CD14-positive monocyte (primary cell): Measurements from ENCODE around the gene OCEL1. TPM values are rescaled to one million over a fixed set of nuclear protein-coding genes. Genes with fewer than 3 reads are reported as not detected.

Experiments used
- DNase-seq, 3 donors: peaks; one replicate each; pipeline ENCODE4 v3.0.0-alpha.2; 2011 to 2022
- H2AFZ ChIP-seq: 2 replicates; pipeline ENCODE4 v1.6.0; 2012; ENCODE audit warnings: mild to moderate bottlenecking, low read depth, low read length, inconsistent platforms; ENCODE audit not compliant: insufficient read depth, poor library complexity, severe bottlenecking
- H3K27ac ChIP-seq, 2 donors: 1 replicate in 1 of 2; 2 replicates in 1 of 2; pipeline ENCODE4 v1.5.1; 2012 to 2013; ENCODE audit warnings: low read length in 2 of 2, control low read depth in 1 of 2, inconsistent platforms in 1 of 2, low read depth in 1 of 2, mild to moderate bottlenecking in 1 of 2
- H3K27me3 ChIP-seq, 2 donors: one replicate each; pipeline versions ENCODE4 v1.6.0 to v1.6.1; 2011 to 2013; ENCODE audit warnings: low read length in 2 of 2; ENCODE audit not compliant: control insufficient read depth in 2 of 2, insufficient read depth in 2 of 2
- H3K36me3 ChIP-seq, 2 donors: replicated peaks in 1 of 2; 1 replicate in 1 of 2; 2 replicates in 1 of 2; pipeline versions ENCODE4 v1.5.1 to v1.6.1; 2012 to 2013; ENCODE audit warnings: low read length in 2 of 2, control low read depth in 1 of 2, inconsistent platforms in 1 of 2, mild to moderate bottlenecking in 1 of 2; ENCODE audit not compliant: insufficient read depth in 2 of 2, control insufficient read depth in 1 of 2
- H3K4me1 ChIP-seq, 2 donors: 1 replicate in 1 of 2; 2 replicates in 1 of 2; pipeline versions ENCODE4 v1.5.1 to v1.6.1; 2012 to 2013; ENCODE audit warnings: low read length in 2 of 2, control low read depth in 1 of 2, inconsistent platforms in 1 of 2, mild to moderate bottlenecking in 1 of 2, moderate library complexity in 1 of 2; ENCODE audit not compliant: insufficient read depth in 2 of 2, control insufficient read depth in 1 of 2
- H3K4me2 ChIP-seq: replicated peaks from 2 replicates; pipeline ENCODE3; 2012; ENCODE audit warnings: low read length, moderate library complexity, mild to moderate bottlenecking; ENCODE audit not compliant: poor library complexity, severe bottlenecking; ENCODE audit errors: extremely low read depth
- H3K4me3 ChIP-seq, 3 experiments: fragments of 200-600 bp in 1 of 3; sonication (generic) in 1 of 3; replicated peaks in 1 of 3; 1 replicate in 2 of 3; 2 replicates in 1 of 3; pipeline ENCODE4 v1.5.1; 2011 to 2013; ENCODE audit warnings: low read length in 3 of 3, mild to moderate bottlenecking in 3 of 3, control low read depth in 2 of 3, low read depth in 2 of 3, inconsistent platforms in 1 of 3, moderate library complexity in 1 of 3
- H3K79me2 ChIP-seq: 2 replicates; pipeline ENCODE4 v1.6.0; 2012; ENCODE audit warnings: mild to moderate bottlenecking, control low read depth, inconsistent platforms, low read length, moderate library complexity; ENCODE audit not compliant: insufficient read depth
- H3K9ac ChIP-seq: 2 replicates; pipeline ENCODE4 v1.6.0; 2017; ENCODE audit warnings: low read length, mild to moderate bottlenecking; ENCODE audit not compliant: insufficient read depth, poor library complexity, severe bottlenecking
- H3K9me3 ChIP-seq, 2 donors: replicated peaks in 1 of 2; 1 replicate in 1 of 2; 2 replicates in 1 of 2; pipeline versions ENCODE4 v1.5.1 to v1.6.1; 2012 to 2013; ENCODE audit warnings: low read length in 2 of 2, control low read depth in 1 of 2; ENCODE audit not compliant: control insufficient read depth in 1 of 2, insufficient read depth in 1 of 2
- H4K20me1 ChIP-seq: 2 replicates; pipeline ENCODE4 v1.6.0; 2012; ENCODE audit warnings: mild to moderate bottlenecking, low read length, control low read depth, moderate library complexity; ENCODE audit not compliant: insufficient read depth
- H3K27ac Mint-ChIP-seq, 7 donors: one replicate each; pipeline ENCODE4 v1.8.0; 2020; ENCODE audit warnings: mild to moderate bottlenecking in 7 of 7, mixed read lengths in 7 of 7, moderate library complexity in 6 of 7, inconsistent platforms in 2 of 7
- H3K27me3 Mint-ChIP-seq, 3 donors: one replicate each; pipeline ENCODE4 v1.8.0; 2021 to 2022; ENCODE audit warnings: low read depth in 3 of 3, mild to moderate bottlenecking in 3 of 3, mixed read lengths in 3 of 3, moderate library complexity in 3 of 3, inconsistent platforms in 1 of 3
- H3K36me3 Mint-ChIP-seq, 2 donors: one replicate each; pipeline ENCODE4 v1.8.0; 2020; ENCODE audit warnings: mixed read lengths in 2 of 2, inconsistent platforms in 1 of 2, mild to moderate bottlenecking in 1 of 2
- H3K4me1 Mint-ChIP-seq: one replicate; pipeline ENCODE4 v1.8.0; 2020; ENCODE audit warnings: mild to moderate bottlenecking, mixed read lengths
- H3K4me3 Mint-ChIP-seq, 2 donors: one replicate each; pipeline ENCODE4 v1.8.0; 2020; ENCODE audit warnings: mild to moderate bottlenecking in 2 of 2, mixed read lengths in 2 of 2, moderate library complexity in 1 of 2
- H3K9me3 Mint-ChIP-seq, 7 donors: one replicate each; pipeline ENCODE4 v1.8.0; 2020 to 2022; ENCODE audit warnings: mixed read lengths in 7 of 7, mild to moderate bottlenecking in 6 of 7, moderate library complexity in 6 of 7, inconsistent platforms in 2 of 7
- CTCF ChIP-seq: fragments of 200-600 bp; IDR thresholded peaks from one replicate; pipeline ENCODE4 v1.8.0; 2022; ENCODE audit warnings: antibody characterized with exemption, mild to moderate bottlenecking
- WGBS: methylation state at CpG from one replicate; pipeline ENCODE4 v1.1.5; 2013; ENCODE audit warnings: missing lambda C conversion rate; ENCODE audit not compliant: insufficient coverage; 5-methylcytosine and 5-hydroxymethylcytosine counted together
- intact Hi-C, 2 donors: fragments of 100-400 bp; cut with micrococcal nuclease; formaldehyde crosslinking; loops; one replicate each; pipeline versions ENCODE4 v1.15.0 to v1.15.1; 2023
- polyA plus RNA-seq, 3 donors: library from polyadenylated mRNA; depleted of rRNA in 1 of 3; unstranded in 2 of 3; stranded (reverse) in 1 of 3; fragments of 300-500 nt in 2 of 3; fragments of >200 nt in 1 of 3; fragmentation: Illumina TruSeq in 2 of 3; gene quantifications; 1 replicate in 2 of 3; 2 replicates in 1 of 3; pipeline ENCODE4 v1.2.3, GENCODE V29; 2012 to 2021

Gene OCEL1
- polyA plus RNA-seq, 3 donors = 31.8 to 59.9 (median 57.6) TPM

GRCh38 chr19:17259118-17259780, 33.2 kb downstream of the OCEL1 start:
- no peak overlapping the region for H3K27ac ChIP-seq
- H3K36me3 ChIP-seq = no peaks in the 10 kb centered on the region
- no peak overlapping the region for H3K9ac ChIP-seq
- H3K4me2 ChIP-seq = no peak overlapping the region
- no peaks in the 10 kb centered on the region for H3K79me2 ChIP-seq
- no peak overlapping the region for H3K4me3 ChIP-seq
- Mint-ChIP-seq H3K9me3 (peaks cover 0 to 2% (median 0%) of the 10 kb centered on the region in 7 donors), H3K36me3 (no peaks in the 10 kb centered on the region), H3K4me1 (peaks cover 5% of the 10 kb centered on the region), H3K4me3 (no peak overlapping the region), H3K27me3 (peaks cover 0 to 6% (median 2%) of the 10 kb centered on the region in 3 donors), H3K27ac (no peak overlapping the region)
- H2AFZ ChIP-seq = no peak overlapping the region
- no peaks in the 10 kb centered on the region for H4K20me1 ChIP-seq
- intact Hi-C loops = loop anchor here in 1 of 2 donors (2.0 kb wide), 1 partner anchor 24 kb away; no protein-coding TSS in a partner anchor
- no peaks in the 10 kb centered on the region for H3K27me3 ChIP-seq
- DNase-seq = no peak
- no peaks in the 10 kb centered on the region for H3K9me3 ChIP-seq
- TF ChIP-seq CTCF = no peak
- WGBS = 100% methylated on average over 6 of the region's 9 CpGs
- no peaks in the 10 kb centered on the region for H3K4me1 ChIP-seq

- Mint-ChIP-seq H3K4me3 (no peak overlapping the region), H3K27me3 (peaks cover 0 to 4% (median 2%) of the 10 kb centered on the region in 3 donors), H3K27ac (no peak overlapping the region), H3K9me3 (peaks cover 0 to 2% (median 0%) of the 10 kb centered on the region in 7 donors), H3K36me3 (no peaks in the 10 kb centered on the region), H3K4me1 (peaks cover 10% of the 10 kb centered on the region)
- no CpG with 5 or more reads among the region's 1 CpG for WGBS
- Histone ChIP-seq H3K79me2 (no peaks in the 10 kb centered on the region), H3K27ac (no peak overlapping the region), H3K4me1 (no peaks in the 10 kb centered on the region), H3K9ac (no peak overlapping the region), H3K4me2 (no peak overlapping the region), H3K4me3 (no peak overlapping the region), H4K20me1 (no peaks in the 10 kb centered on the region), H3K36me3 (no peaks in the 10 kb centered on the region), H3K9me3 (no peaks in the 10 kb centered on the region), H3K27me3 (no peaks in the 10 kb centered on the region), H2AFZ (no peak overlapping the region)
- intact Hi-C loops = loop anchor here in 1 of 2 donors (2.0 to 10.0 kb wide), 2 partner anchors 23 to 595 kb away; partner anchors contain the start of gene RPL18A
- no peak for DNase-seq
- no peak for TF ChIP-seq CTCF
These were observed 33.9 kb downstream of the OCEL1 start for GRCh38 chr19:17259934-17260333.
